ENCODE data around the gene PPFIBP2.

- no peak for TF ChIP-seq CTCF (conservative IDR thresholded peaks at IDR 0.05; ENCODE audit: low read depth, low read length)
- no peak for TF ChIP-seq EZH2 (IDR thresholded peaks at IDR 0.05; ENCODE audit: borderline replicate concordance, low read depth, low read length, poor library complexity, severe bottlenecking)
These were observed 18.8 kb downstream of the PPFIBP2 start for GRCh38 chr11:7532405-7533145.
